ENCODE data around the gene RERE.
A peak's percentile ranks its signal among the peaks of the same experiment; 100 is the strongest.

RERE gene

DNA sequence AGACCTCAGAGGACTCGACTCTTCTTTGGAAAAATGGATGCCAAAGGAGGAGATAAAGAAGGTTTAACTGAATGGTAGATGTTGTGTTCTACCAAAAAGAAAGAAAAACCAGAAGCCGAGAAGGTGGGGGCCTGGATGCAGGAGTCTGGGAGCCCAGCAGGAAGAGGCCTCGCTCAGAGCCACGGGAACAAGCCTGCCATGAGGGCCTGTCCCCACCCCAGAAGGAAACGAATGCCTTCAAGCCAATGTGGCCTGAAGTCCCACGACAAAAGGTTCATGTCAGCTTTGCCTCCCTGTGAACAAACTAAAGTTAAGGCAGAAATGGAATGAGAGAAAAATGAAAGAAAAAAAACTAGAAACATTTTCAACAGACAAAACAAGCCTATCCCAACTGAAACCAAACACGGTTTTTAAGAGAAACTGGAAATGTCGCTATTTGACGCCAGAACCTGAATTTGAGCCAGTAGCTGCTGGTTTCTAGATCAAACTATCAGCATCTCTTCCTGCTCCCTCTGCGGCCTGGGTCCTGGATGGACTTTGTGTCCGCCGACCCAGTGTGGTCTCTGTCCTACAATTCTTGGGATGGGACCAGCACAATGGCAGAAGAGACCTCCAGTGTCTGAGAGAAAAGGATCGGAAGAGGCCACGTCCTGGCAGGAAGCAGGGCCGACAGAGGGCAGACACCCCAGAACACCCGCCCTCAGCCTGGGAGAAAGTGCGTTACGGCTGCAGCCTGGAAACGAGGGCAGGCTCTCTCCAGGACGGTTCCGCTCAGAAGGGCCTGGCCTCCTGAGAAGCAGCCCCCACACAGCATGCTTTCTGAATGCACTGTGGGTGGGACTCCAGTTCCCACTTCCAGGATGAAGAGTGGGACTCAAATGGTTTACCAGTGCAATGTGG is 464.3 kb downstream of the RERE start:
- Histone ChIP-seq H3K36me3 (peaks cover 66% of the 10 kb centered on the region), H3K27ac (peak overlapping the region; percentile 18), H3K4me1 (ENCODE audit: control insufficient read depth in 1 of 2, insufficient read depth in 1 of 2, low read depth in 1 of 2, low read length in 1 of 2) (no peaks in the 10 kb centered on the region), H3K27me3 (peaks cover 4% of the 10 kb centered on the region), H3K4me3 (ENCODE audit: low read depth in 1 of 2, low read length in 1 of 2) (no peak overlapping the region), H3K9me3 (no peaks in the 10 kb centered on the region)
- TF ChIP-seq, protein P1, sequence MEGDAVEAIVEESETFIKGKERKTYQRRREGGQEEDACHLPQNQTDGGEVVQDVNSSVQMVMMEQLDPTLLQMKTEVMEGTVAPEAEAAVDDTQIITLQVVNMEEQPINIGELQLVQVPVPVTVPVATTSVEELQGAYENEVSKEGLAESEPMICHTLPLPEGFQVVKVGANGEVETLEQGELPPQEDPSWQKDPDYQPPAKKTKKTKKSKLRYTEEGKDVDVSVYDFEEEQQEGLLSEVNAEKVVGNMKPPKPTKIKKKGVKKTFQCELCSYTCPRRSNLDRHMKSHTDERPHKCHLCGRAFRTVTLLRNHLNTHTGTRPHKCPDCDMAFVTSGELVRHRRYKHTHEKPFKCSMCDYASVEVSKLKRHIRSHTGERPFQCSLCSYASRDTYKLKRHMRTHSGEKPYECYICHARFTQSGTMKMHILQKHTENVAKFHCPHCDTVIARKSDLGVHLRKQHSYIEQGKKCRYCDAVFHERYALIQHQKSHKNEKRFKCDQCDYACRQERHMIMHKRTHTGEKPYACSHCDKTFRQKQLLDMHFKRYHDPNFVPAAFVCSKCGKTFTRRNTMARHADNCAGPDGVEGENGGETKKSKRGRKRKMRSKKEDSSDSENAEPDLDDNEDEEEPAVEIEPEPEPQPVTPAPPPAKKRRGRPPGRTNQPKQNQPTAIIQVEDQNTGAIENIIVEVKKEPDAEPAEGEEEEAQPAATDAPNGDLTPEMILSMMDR (IDR thresholded peaks at IDR 0.05), result no peak

DNA sequence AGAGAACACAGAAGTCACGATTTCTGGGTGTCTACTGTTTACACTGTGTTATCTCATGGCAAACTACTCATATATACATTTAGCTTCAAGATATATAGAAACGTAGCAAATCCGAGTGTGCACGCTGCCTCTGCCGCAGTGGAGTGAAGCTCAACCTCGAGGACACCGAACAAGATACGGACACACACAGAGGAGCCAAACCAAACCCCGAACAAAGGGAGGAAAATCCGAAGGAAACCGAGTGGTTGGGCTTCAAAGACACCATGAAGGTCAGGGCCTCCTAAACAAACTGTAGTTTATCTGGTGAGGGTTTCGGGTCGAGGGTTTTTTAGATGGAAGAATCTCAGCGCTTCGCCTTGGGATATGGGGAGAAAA is 465.0 kb downstream of the RERE start:
- Histone ChIP-seq H3K4me1 (ENCODE audit: control insufficient read depth in 1 of 2, insufficient read depth in 1 of 2, low read depth in 1 of 2, low read length in 1 of 2) (no peaks in the 10 kb centered on the region), H3K36me3 (peaks cover 59% of the 10 kb centered on the region), H3K9me3 (no peaks in the 10 kb centered on the region), H3K27me3 (peaks cover 4% of the 10 kb centered on the region), H3K4me3 (ENCODE audit: low read depth in 1 of 2, low read length in 1 of 2) (no peak overlapping the region), H3K27ac (no peak overlapping the region)
- TF ChIP-seq, protein P1 (IDR thresholded peaks at IDR 0.05), result no peak

DNA sequence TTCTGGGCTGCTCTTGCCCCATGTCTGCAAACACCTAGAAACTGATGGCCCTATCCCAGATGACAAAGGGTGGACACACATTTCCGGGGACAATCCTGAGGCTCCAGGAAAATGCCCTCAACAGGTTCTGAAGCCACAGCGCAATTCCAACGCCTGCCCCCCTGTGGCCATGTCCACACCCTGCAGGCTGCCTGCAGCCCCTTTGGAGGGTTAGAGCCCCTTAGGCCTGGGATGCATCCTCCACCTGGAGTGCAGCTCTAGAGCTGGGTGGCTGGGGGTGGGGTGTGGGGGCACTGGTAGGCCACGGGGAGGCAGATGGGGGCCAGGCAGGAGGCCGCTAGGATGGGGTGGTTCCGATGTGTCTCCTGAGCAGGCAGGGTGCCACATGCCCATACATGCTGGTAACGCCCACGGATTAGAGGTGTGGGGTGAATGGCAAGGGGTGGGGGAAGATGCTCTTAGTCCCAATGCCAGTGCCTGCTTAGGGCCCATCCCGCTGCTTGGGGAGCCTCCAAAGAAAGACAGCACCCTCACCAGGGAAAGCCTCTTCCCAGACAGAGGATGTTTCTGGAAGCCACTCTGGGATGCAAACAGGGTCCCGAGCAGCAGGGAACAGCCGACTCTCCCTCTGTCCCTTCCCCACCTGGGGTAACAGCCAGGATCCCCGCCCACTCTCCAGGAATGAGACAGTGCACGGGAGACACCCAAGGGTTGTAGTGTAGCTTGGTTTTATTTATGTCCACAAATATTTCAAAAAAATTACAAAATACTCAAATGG is 465.6 kb downstream of the RERE start:
- TF ChIP-seq, protein P1 (IDR thresholded peaks at IDR 0.05), result no peak
- peaks cover 53% of the 10 kb centered on the region for H3K36me3 ChIP-seq

DNA sequence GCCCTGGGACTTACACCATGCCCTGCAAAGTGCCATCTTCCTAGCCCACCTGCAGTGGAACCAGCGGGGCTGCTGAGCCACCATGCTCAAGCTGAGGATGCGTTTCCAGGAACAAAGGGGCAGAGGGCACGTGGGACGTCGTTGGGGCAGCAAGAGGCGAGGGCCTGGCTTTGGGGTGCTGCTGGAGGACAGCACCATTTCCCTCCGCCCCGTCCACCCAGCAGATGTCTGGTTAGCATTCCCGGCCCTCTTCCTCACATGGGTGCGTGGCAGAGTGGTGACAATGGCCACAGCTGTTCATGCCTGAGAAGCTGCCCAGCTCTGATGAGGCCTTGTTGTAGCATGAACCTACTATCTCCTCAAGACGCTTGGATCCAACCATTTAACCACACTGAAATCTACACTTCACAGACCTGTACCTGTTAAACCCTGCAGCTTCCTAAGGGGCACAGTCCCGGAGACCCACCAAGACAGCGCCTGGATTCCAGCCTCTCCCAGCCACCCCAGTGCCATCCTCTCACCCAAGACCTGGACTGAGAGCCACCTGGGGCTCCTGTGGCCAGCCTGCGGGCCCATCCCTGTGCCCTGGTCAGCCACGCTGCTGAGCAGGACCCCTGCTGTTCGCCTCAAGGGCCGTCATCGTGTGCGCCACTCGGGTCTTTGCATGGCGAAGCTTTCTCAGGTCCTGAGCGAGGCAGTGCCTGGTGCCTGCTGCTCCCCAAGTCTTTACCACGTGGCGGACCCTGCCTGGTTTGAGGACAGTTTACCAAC is 466.3 kb downstream of the RERE start:
- Histone ChIP-seq H3K27ac (no peak overlapping the region), H3K4me1 (ENCODE audit: control insufficient read depth in 1 of 2, insufficient read depth in 1 of 2, low read depth in 1 of 2, low read length in 1 of 2) (no peaks in the 10 kb centered on the region), H3K9me3 (no peaks in the 10 kb centered on the region), H3K36me3 (peaks cover 45% of the 10 kb centered on the region), H3K27me3 (peaks cover 4% of the 10 kb centered on the region), H3K4me3 (ENCODE audit: low read depth in 1 of 2, low read length in 1 of 2) (no peak overlapping the region)
- TF ChIP-seq, protein P1 (IDR thresholded peaks at IDR 0.05), result no peak

More for the DNA sequence above, 465.6 kb downstream of the RERE start:
- no peaks in the 10 kb centered on the region for H3K9me3 ChIP-seq
- H3K4me3 ChIP-seq (ENCODE audit: low read depth in 1 of 2, low read length in 1 of 2), result no peak overlapping the region
- peaks cover 4% of the 10 kb centered on the region for H3K27me3 ChIP-seq
- no peaks in the 10 kb centered on the region for H3K4me1 ChIP-seq (ENCODE audit: control insufficient read depth in 1 of 2, insufficient read depth in 1 of 2, low read depth in 1 of 2, low read length in 1 of 2)
- H3K27ac ChIP-seq, result no peak overlapping the region

DNA sequence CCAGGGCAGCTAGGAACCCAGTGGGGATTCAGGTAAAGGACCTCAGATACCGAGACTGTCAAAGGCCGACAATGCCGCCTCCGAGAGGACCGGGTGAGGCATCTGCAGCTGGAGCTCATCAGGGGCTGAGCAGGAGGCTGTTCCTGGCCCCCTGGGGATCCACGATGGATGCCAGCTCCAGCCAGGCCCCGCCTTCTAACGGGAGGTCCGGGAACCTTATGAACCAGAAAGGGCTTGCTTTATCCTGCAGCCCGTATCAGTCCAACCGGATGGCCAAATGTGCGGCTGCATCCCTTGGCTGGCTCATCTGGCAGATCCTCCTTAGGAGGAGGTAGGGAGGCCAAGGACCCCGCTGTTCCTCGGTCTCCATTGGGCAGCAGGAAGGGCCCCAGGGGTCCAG is 467.5 kb downstream of the RERE start:
- Histone ChIP-seq H3K36me3 (peaks cover 34% of the 10 kb centered on the region), H3K27ac (no peak overlapping the region), H3K9me3 (no peaks in the 10 kb centered on the region), H3K4me1 (ENCODE audit: control insufficient read depth in 1 of 2, insufficient read depth in 1 of 2, low read depth in 1 of 2, low read length in 1 of 2) (no peaks in the 10 kb centered on the region), H3K4me3 (ENCODE audit: low read depth in 1 of 2, low read length in 1 of 2) (no peak overlapping the region), H3K27me3 (peaks cover 4% of the 10 kb centered on the region)
- TF ChIP-seq, protein P1 (IDR thresholded peaks at IDR 0.05), result no peak

Data from neutrophil (primary cell).